GM18502 (cell line): Measurements from ENCODE around the gene HIGD2B.
"Not testable (repeated sequence)": the region's sequence is repeated elsewhere in the genome, so short reads cannot be mapped to it uniquely, and the experiment has no call there.

Experiments
- ATAC-seq: cut with Tn5 transposase; IDR thresholded peaks from one replicate; pipeline ENCODE4 v1.9.1; 2021; ENCODE audit warnings: mild to moderate bottlenecking; ENCODE audit not compliant: unreplicated experiment, poor library complexity

The HIGD2B gene, protein sequence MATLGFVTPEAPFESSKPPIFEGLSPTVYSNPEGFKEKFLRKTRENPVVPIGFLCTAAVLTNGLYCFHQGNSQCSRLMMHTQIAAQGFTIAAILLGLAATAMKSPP

DNA sequence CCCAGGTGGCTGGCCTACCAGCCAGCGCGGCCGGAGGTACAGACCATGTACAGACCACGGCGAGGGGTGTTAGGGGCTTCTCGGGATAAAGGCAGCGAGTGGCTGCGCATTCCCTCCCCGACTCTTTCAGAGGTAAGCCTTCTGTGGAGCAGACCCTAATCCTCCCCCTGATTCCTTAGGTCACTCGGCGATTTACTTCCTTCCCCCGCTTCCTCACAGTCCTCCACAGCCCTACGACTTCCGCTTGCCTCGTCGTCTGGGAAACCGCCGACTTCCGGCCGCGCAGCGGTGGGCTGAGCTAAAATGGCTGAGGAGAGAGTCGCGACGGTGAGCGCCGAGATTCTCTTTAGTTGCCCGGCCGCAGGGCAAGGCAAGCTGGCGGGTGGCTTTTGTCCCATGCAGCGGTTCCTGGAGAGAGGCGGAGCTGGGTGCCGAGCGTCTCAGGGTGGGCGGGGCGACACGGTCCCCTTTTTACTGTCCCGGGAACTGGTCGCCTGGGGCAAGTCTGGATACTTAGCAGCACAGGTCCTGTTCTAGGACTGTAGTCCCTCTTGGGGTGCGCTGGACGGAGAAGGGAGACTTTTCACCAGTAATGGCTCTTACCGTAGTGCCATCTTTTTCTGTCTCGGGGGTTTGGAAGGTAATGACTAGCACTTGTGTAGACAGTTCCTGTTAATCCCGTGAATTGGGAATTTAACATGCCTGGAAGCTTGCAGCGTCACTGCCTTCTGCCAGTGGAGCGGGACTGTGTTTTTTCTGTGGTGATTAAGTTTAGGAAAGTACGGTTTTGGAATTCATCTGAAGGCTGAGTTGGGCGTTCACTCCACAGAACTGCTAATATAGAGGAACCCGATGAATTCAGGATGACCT lies at the start of gene HIGD2B, which contains the start of gene BBS4:
Gene HIGD2B (minus strand): TSS at position 258 of the 870 bp plus-strand sequence. CDS start 9,808 bp downstream, outside the sequence.
Gene BBS4 (plus strand): TSS at position 283 of the 870 bp plus-strand sequence. CDS start 21 bp downstream, at position 304.
- peak; percentile 95 for ATAC-seq

DNA sequence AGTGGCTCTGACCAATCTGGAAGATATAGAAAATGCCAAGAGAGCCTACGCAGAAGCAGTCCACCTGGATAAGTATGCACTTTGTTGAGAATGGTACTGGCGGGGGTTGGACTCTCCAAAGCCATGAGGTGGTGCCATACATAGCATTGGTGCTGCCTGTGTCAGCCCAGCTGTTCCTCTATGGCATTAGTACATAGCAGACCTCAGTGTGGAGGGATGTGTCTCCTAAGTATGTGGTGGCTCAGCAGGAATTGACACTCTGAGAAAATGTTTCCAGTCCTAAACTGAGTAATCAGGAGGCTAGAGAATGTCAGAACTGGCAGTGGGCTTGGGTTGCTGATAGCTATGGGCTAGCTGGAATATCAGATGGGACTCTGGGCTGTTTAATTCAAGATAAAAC lies 49.1 kb upstream of the HIGD2B start:
- ATAC-seq = no peak

DNA sequence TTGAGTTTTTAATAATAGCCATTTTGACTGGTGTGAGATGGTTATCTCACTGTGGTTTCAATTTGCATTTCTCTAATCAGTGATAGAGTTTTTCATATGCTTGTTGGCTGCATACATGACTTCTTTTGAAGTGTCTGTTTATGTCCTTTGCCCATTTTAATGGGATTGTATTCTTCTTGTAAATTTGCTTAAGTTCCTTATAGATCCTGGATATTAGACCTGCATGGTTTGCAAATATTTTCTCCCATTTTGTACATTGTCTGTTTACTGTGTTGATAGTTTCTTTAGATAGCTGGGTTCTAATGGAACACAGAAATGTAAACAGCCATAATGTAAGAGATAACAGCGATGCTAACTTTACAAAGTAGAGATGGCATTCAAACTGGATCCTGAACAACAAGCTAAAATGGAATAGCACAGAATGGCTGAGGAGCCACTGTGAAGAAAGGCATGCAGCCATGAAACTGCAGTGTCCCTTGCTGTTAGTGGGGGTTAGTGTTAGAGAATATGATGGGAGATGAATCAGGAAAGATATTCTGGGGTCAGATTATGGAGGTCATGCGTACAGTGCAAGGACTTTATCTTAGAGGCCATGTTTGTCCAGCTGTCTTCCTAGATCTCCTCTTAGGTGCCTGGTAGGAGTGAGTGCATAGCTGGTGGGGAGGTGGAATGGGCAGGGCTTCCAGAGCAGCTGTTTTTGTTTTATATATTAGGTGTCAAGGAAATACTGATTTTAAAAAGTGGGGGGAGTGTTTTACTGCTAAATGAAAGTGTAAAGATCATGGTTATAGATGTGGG lies 48.2 kb upstream of the HIGD2B start:
- ATAC-seq = no peak

DNA sequence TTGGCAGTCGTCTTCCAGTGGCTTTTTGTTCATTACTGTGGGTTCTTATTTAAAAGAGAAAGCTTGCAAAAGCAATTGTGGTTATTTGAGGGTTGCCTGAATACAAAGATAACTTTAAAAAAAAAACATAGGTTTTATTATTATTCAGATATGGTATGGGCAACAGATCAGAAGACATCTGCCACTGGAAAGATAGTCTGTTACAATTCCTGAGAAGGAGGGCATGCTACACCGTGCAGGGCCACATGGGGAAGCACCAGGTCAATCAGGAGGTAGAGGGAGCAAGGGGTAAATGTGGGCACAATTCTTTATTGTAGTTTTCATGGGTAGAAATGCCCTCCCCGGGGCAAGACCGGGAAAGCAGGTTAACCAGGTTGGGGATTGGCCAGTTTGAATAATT lies 46.5 kb upstream of the HIGD2B start:
- no peak for ATAC-seq

DNA sequence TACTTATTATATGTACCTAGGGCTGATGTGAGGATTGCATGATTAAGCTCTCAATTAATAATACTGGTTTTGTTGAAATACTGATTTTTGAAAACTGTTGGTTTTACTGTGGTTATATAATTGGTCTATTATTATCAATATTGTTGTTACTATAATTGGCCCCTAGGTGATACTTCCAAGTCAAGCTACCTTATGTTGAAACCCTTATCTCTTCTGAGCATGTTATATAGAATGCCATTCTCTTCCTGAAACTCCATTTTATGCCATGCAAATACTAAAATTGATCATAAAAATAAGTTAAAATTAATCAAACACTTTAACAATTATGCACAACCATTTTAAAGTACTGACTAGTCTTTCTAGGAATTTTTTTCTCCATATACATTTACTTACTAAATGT lies 46.1 kb upstream of the HIGD2B start:
- no peak for ATAC-seq

DNA sequence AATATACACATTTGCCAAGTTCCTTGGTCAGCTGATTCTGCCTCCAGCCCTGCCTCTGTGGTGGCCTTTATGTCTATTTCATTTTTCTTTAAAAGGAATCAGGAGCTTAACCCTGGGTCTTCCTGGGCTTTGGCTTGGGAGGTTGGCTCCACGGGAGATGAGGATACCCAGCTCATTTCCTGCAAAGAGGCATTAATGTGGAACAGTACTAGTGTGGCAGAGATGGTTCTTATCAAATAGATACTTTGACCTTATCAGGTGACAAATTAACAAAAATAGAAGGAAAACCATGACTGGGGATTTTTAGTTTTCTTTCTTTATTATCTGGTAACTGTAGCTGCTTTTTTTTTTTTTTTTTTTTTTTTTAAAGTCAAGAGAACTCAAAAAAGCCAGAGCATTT lies 42.8 kb upstream of the HIGD2B start:
- ATAC-seq = no peak

DNA sequence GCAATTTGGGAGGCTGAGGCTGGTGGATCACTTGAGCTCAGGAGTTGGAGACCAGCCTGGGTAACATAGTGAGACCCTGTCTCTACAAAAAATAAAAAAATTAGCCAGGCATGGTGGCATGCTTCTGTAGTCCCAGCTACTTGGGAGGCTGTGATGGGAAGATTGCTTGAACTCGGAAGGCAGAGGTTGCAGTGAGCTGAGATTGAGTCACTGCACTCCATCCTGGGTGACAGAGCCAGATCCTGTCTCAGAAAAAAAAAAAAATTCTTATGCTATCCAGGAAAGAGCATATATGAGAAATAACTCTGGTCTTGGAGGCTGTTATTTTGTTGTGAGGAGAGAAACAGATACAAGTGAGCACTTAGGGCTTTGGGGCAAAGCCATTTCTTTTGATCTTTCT lies 42.3 kb upstream of the HIGD2B start:
- ATAC-seq = not testable (repeated sequence)

DNA sequence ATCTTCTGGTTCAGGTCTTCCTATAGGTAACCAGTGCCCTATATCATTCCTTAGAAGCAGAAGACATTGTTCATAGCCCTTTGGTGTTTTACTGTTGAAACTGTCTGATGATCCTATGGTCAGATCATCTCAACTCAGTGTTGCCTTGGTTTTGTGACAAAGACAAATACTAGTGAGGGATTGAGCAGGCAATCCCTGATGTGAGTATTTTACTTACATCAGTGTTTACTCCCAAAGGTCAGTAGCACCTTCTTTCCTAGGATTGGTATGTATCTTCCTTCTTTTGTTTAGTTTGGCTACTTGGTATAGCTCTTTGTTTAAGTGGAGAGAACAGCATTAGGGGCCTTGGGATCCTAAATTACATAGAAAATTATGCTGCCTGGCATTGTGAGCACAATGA lies 41.2 kb upstream of the HIGD2B start:
- ATAC-seq = no peak

DNA sequence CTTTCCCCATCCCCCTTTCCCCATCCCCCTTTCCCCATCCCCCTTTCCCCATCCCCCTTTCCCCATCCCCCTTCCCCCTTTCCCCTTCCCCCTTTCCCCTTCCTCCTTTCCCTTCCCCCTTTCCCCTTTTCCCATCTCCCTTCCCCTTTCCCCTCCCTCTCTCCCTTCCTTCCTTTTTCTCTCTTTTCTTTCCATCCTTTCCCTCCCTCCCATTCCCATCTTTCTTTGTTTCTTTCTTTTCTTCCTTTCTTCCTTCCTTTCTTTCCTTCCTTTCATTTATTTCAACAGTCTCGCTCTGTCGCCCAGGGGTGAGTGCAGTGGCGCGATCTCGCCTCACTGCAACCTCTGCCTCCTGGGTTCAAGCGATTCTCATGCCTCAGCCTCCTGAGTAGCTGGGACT lies 39.9 kb upstream of the HIGD2B start:
- not testable (repeated sequence) for ATAC-seq

DNA sequence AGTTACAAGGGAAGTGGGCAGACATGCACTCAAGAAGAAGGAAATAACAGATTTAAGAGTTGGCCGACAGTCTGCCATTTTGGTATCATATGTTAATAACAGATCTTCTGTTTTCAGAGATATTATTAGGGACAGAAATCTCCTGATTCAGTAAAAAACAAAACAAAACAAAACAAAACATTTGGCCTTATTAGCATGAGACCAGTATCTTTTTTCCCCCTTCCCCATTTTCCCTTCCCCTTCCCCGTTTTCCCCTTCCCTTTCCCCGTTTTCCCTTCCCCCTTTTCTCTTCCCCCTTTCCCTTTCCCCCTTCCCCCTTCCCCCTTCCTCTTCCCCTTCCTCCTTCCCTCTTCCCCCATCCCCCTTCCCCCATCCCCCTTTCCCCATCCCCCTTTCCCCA lies 39.5 kb upstream of the HIGD2B start:
- ATAC-seq = no peak

DNA sequence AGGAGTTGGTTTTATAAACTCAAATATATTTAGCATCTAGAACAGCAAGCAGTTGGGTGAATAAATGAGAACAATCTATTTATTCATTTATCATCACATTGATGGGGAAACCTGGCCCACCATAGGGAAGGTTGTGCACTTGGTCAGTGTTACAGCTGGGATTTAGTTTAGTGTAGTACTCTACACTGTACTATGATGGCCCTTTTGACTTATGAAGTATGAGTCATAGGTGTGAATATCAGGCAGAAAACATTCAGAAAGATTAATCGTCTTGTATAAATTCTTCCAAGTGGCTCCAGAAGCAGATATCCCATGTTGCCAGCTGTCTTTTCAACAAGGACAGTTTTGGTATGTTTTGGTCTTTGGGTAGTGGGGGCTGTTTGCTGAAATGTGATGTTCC lies 38.0 kb upstream of the HIGD2B start:
- no peak for ATAC-seq

DNA sequence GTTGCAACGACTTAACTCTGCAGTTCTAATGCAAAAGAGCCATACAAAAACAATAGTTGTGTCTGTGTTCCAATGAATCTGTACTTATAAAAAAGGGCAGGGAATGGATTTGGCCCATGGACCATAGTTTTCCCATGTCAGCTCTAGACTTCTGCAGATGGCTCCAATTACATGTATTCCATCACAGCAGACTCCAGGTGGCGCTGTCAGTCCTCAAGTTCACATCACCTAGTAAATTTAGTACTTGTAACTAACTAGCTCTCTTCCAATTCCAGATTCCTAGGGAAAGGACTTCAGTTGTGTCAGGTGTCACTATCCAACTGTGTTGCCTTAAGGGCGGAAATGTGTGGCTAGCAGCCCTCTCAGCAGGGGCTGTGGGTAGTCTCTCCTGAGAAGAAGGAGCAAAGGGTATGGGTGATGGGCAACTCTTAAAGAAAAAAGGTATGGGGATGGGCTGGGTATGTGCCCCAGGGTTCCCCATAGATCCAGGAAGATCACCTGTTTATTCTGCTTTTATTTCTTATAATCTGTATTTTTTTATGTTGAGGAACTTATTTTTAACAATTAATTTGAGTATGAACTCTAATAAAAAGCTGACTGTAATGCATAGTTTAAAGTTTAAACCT lies 36.2 kb upstream of the HIGD2B start:
- no peak for ATAC-seq

DNA sequence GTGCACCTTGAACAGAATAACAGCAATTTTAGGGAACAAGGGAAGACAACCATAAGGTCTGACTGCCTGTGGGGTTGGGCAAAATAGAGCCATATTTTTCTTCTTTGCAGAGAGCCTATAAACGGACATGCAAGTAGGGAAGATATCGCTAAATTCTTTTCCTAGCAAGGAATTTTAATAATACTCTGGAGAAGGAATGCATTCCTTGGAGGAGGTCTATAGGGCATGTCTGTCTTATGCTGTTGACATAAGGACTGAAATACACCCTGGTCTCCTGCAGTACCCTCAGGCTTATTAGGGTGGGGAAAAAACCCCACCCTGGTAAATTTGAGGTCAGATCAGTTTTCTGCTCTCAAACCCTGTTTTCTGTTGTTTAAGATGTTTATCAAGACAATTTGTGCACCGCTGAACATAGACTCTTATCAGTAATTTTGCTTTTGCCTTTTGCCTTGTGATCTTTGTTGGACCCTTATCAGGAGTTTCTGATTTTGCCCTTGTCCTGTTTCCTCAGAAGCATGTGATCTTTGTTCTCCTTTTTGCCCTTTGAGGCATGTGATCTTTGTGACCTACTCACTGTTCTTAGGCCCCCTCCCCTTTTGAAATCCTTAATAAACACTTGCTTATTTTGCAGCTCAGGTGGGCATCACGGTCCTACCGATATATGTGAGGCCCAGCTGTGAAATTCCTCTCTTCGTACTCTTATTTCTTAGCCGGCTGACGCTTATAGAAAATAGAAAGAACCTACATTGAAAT lies 22.7 kb upstream of the HIGD2B start:
- ATAC-seq = not testable (repeated sequence)

DNA sequence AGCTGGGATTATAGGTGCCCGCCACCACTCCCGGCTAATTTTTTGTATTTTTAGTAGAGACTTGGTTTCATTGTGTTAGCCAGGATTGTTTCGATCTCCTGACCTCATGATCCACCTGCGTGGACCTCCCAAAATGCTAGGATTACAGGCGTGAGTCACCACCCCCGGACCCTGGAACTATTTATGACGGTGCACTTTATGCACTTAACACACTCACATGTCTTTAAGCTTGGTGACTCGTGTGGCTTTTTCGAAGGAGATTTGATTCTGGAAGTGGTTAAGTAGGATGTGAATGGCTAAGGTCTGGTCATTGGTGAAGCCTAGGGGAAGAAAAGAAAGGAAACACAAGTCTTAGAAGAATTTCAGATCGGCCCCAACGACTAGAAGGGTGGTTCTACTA lies 20.3 kb upstream of the HIGD2B start:
- ATAC-seq = no peak

DNA sequence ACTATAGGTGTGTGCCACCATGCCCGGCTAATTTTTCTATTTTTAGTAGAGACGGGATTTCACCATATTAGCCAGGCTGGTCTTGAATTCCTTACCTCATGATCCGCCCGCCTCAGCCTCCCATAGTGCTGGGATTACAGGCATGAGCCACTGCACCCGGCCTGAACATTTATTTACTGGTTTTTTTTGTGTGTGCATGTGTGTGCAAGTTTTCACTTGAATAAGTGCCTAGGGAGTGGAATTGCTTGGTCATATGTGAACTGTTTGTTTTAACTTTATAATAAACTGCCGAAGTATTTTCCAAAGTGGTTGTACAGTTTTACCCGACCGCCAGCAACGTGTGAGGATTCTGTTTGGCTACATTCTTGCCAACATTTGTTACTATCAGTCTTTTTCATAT lies 14.1 kb upstream of the HIGD2B start:
- ATAC-seq = no peak

DNA sequence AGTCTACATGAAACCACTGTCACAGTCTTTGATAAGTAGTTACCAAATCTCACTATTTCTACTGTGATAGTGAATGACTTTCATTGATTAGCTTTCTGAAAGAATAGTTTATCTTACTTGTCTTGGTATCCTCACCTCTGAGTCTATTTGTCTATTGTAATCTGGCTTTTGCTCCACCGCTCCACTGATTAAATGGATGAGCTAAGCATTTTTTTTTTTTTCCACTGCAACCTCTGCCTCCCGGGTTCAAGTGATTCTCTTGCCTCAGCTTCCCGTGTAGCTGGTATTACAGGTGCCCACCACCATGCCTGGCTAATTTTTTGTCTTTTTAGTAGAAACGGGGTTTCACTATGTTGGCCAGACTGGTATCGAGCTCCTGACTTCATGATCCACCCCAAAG lies 13.0 kb upstream of the HIGD2B start:
- no peak for ATAC-seq

DNA sequence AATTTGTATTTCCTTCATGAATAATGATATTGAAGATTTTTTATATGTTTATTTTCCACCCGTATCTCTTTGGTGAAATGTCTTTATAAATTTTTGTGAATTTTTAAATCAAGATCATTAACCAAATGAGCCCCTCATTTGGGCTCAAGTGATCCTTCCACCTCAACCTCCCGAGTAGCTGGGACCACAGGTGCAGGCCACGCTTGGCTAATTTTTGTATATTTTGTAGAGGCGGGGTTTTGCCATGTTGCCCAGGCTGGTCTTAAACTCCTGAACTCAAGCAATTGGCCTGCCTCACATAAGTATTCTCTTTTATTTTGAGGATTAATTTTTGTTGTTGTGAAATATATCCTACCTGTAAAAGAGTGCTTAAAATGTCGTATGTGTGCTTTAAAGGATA lies 5.0 kb upstream of the HIGD2B start:
- ATAC-seq = no peak

DNA sequence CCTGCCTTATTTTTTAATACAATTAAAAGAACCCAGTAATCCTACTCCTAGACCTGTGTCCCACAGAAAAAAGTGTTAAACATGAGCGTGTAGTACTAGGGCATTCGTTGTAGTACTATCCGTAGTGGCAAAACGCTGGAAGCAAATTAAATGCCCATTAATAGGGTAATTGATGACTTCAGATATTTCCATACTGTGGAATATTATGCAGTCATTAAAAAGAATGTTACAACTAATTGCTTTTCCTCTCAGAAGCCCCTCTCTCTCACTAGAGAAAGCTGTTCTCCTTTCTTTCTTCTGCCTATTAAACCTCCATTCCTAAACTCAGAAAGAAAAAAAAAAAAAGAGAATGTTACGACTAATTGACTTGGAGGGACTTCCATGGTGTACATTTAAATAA lies 2.7 kb upstream of the HIGD2B start:
- no peak for ATAC-seq

DNA sequence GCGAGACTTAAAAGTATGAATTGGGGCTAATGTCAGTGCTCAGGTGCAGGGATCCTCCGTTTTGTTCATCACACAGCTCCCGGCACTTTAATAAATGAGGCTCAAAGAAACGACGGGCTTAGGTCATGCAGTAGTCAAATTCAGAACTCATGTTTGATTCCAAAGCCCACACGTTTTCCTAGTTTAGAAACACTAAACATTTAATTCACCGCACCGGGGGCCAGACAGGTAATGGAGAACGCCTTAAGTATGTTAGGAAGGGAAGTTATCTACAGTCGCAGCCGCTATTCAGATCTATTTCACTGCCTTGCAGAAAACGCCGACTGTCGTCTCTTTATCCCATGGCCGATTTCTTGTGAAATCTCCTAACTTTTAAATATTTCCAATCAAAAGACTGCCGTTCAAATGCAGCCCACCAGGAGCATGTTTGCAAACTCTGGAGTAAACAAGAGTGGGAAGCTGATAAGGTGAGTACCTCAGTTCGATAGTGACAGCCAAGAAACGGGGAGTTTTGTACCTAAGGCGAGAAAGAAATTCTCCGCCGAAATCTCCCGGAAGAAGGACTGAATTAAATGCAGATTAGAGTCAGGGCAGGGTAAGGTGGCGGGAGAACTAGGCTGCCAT lies 569 bp downstream of the HIGD2B start:
- ATAC-seq = no peak

DNA sequence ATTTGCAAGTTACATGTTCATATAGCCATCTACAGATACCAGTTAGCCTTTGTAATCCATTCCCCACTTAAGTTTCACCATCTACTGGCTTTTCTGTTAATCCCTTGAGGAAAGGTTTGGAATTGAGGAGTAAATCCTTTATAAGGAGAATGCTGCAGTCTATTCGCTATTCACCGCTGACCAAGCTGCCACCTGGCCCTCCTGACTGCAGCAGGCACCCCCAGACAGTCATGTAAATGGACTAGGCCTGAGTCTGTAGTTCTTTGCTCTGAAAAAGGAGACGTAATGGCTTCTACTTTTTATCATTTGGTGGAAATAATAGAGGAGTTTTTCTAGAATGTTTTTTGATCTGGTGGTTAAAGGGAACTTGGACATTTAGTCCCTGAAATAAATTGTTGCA lies 3.2 kb downstream of the HIGD2B start:
- no peak for ATAC-seq
